Measurements from ENCODE around the gene BUB1.

DNA sequence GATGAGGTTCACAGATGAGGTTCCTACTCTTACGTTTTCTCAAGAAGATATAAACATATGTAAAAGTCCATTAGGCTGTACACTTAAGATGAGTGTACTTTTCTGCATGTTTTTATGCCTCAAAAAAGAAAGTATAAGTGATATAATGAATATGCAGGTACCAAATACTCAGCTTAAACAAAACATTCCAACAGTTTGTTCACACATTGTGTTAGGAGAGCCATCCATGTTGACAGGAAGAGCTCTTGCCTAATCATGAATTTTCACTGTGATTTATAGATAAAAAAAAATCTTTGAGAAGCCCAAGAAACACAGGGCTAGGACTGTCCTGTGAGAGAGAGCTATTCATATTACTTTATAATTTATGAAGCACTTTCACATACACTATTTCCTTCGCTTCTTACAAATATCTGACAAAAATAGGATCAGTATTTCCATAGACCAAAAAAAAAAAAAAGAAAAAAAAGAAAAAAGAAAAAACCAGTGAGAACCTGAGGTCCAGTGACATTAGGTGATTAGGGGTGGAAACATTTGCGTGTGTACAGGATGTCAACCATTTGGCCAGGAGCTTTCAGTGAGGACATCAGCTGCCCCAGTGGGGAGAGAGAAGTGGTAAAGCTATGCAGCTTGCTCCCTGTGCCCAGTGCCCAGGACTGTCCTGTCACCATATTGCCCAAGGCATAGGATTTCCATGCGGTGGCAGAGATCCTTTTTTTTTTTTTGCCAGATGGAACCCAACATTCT, 38.7 kb downstream of the BUB1 start:
- TF ChIP-seq, protein P1, sequence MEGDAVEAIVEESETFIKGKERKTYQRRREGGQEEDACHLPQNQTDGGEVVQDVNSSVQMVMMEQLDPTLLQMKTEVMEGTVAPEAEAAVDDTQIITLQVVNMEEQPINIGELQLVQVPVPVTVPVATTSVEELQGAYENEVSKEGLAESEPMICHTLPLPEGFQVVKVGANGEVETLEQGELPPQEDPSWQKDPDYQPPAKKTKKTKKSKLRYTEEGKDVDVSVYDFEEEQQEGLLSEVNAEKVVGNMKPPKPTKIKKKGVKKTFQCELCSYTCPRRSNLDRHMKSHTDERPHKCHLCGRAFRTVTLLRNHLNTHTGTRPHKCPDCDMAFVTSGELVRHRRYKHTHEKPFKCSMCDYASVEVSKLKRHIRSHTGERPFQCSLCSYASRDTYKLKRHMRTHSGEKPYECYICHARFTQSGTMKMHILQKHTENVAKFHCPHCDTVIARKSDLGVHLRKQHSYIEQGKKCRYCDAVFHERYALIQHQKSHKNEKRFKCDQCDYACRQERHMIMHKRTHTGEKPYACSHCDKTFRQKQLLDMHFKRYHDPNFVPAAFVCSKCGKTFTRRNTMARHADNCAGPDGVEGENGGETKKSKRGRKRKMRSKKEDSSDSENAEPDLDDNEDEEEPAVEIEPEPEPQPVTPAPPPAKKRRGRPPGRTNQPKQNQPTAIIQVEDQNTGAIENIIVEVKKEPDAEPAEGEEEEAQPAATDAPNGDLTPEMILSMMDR (IDR thresholded peaks at IDR 0.05), result no peak
- TF ChIP-seq POLR2A (IDR thresholded peaks at IDR 0.05) (no peak), POLR2AphosphoS5 (IDR thresholded peaks at IDR 0.05) (no peak)
